ENCODE results near the gene CRIM1.

GRCh38 chr2:36586672-36587071, 231.1 kb downstream of the CRIM1 start:
- no peak for TF ChIP-seq MAX (IDR thresholded peaks at IDR 0.05)
- no peak for TF ChIP-seq NFIC (IDR thresholded peaks at IDR 0.05)
- no peak for TF ChIP-seq TAF1 (IDR thresholded peaks at IDR 0.05; ENCODE audit: low read depth)
- no peak for TF ChIP-seq FOXM1 (IDR thresholded peaks at IDR 0.05; ENCODE audit: borderline replicate concordance, low read depth)
- TF ChIP-seq EP300 (IDR thresholded peaks at IDR 0.05; ENCODE audit: borderline replicate concordance): no peak
- no peak for TF ChIP-seq CEBPB (IDR thresholded peaks at IDR 0.05)
- no peak for TF ChIP-seq REST (IDR thresholded peaks at IDR 0.05; ENCODE audit: low read depth)
